Ramos (cell line): ENCODE measurements around the gene CRHR1.

Source experiments
- in situ Hi-C: fragments of 300-500 bp; cut with MboI; formaldehyde crosslinking; loops from one replicate; pipeline ENCODE4 v1.14.3; 2022; ENCODE audit warnings: low sequenced_read_pairs; ENCODE audit not compliant: unreplicated experiment

Gene CRHR1

GRCh38 chr17:45839442-45839841 is 55.3 kb downstream of the CRHR1 start:
- in situ Hi-C loops: loop anchor here (25.0 kb wide), 1 partner anchor 427 kb away; no protein-coding TSS in a partner anchor

DNA sequence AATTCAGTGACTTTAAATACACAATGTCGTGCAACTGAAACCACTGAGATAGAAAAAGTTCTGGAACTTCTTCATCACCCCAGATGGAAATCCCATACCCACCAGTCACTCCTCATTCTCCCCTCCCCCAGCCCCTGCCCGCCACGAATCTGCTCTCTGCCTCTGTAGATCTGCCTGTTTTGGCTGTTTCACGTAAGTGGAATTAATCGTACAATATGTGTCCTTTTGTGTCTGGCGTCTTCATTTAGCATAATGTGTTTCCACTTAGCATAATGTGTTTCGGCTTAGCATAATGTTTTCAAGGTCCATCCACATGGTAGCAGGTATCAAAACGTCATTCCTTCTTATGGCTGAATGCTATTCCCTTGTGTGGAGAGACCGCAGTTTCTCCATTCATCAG is 57.1 kb downstream of the CRHR1 start:
- in situ Hi-C loops: loop anchor here (25.0 kb wide), 1 partner anchor 429 kb away; no protein-coding TSS in a partner anchor

- in situ Hi-C loops: loop anchor here (25.0 kb wide), 1 partner anchor 430 kb away; no protein-coding TSS in a partner anchor
Measured at GRCh38 chr17:45841883-45842525, 57.9 kb downstream of the CRHR1 start.

GRCh38 chr17:45843722-45844121 is 59.6 kb downstream of the CRHR1 start:
- in situ Hi-C loops: loop anchor here (25.0 kb wide), 1 partner anchor 431 kb away; no protein-coding TSS in a partner anchor

DNA sequence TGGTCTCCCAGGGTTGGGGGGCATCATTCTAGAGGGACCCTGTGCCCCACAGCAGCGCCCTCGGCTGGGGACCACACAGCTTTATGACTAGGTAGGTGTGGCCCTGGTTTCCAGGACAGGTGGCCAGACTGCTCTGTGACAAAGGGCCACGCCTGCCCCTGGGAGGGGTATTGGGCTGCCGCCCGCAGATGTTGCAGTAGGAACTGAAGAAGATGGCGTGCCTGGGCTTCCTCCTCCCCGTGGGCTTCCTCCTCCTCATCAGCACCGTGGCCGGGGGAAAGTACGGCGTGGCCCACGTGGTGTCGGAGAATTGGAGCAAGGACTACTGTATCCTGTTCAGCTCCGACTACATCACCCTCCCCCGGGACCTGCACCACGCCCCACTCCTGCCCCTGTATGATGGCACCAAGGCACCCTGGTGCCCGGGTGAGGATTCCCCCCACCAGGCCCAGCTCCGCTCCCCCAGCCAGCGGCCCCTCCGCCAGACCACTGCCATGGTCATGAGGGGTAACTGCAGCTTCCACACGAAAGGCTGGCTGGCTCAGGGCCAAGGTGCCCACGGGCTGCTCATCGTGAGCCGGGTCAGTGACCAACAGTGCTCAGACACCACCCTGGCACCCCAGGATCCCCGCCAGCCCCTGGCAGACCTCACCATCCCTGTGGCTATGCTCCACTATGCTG is 60.7 kb downstream of the CRHR1 start, which contains the start of gene SPPL2C:
TSS of gene SPPL2C (plus strand) at position 187 of the 681 bp plus-strand sequence. CDS start at position 213, 26 bp downstream.
- in situ Hi-C loops: loop anchor here (25.0 kb wide), 1 partner anchor 433 kb away; no protein-coding TSS in a partner anchor

DNA sequence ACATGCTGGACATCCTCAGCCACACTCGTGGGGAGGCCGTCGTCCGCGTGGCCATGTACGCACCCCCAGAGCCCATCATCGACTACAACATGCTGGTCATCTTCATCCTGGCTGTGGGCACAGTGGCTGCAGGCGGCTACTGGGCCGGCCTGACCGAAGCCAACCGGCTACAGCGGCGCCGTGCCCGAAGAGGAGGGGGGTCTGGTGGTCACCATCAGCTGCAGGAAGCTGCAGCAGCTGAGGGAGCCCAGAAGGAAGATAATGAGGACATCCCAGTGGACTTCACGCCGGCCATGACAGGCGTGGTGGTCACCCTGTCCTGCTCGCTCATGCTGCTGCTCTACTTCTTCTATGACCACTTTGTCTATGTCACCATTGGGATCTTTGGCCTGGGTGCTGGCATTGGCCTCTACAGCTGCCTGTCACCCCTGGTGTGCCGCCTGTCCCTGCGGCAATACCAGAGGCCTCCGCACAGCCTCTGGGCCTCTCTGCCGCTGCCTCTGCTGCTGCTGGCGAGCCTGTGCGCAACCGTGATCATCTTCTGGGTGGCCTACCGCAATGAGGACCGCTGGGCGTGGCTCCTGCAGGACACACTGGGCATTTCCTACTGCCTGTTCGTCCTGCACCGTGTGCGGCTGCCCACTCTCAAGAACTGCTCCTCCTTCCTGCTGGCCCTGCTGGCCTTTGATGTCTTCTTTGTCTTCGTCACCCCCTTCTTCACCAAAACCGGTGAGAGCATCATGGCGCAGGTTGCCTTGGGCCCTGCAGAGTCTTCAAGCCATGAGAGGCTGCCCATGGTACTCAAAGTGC is 61.5 kb downstream of the CRHR1 start:
- in situ Hi-C loops: loop anchor here (25.0 kb wide), 1 partner anchor 433 kb away; no protein-coding TSS in a partner anchor

GRCh38 chr17:45846223-45846622 is 62.1 kb downstream of the CRHR1 start:
- in situ Hi-C loops: loop anchor here (25.0 kb wide), 1 partner anchor 434 kb away; no protein-coding TSS in a partner anchor

- in situ Hi-C loops: loop anchor here (25.0 kb wide), 1 partner anchor 434 kb away; no protein-coding TSS in a partner anchor
Measured at GRCh38 chr17:45846646-45847045, 62.5 kb downstream of the CRHR1 start.

DNA sequence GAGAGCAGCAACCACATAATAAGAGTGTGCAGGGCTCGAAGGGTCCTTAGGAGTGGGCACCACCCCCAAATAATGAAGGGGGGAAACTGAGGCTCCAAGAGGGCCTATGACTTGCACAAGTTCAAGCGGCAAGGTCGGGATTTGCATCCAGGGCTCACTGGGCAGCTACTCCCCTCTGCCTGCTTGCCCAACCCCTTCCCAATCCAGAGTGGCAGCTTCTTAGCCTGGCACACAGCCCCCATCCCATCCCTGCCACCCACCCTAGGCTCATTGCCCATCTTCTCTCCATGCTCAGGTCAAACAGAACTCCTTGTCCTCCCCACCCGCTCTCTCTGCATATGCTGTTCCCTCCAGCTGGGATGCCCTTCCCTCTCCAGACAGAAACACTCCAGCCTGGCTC is 63.0 kb downstream of the CRHR1 start:
- in situ Hi-C loops: loop anchor here (25.0 kb wide), 1 partner anchor 435 kb away; no protein-coding TSS in a partner anchor

DNA sequence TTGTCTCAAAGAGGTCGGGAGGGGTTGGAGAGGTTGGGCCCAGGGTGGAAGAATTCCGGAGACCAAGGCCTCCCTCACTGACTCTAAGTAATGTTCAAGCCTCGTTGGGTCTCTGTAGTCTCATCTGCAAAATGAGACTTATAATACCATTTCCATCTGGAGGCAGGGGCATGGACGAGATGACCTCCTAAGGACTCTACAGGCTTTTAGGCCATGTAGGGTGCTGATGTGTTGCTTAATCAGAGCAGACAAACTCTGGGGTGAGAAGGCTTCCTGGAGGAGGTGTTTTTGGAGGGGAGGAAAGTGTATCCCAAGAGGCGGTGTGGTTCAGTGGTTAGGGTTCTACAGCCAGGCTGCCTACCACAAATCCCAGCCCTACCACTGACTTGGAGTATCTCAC is 63.6 kb downstream of the CRHR1 start:
- in situ Hi-C loops: loop anchor here (25.0 kb wide), 1 partner anchor 435 kb away; no protein-coding TSS in a partner anchor

DNA sequence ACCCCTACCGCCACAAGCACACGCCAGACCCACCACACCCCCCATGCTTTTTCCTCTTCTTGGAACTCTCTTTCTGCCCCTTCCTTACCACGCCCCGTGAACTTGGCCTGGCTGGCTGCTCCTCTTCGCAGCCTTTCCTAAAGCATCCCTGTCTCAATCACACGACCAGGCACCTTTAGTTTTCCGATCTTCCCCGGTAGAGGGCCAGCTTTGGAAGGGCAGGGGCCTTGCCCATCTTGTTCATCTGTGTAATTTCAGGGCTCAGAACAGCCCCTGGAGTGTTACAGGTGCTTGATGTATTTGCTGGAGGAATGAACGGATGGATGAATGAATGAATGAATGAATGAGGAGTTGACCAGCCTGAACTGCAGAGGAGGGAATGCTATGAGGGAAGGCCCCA is 64.3 kb downstream of the CRHR1 start:
- in situ Hi-C loops: loop anchor here (25.0 kb wide), 1 partner anchor 436 kb away; no protein-coding TSS in a partner anchor

- in situ Hi-C loops: loop anchor here (25.0 kb wide), 1 partner anchor 437 kb away; no protein-coding TSS in a partner anchor
Measured at GRCh38 chr17:45848868-45849535, 64.9 kb downstream of the CRHR1 start.

GRCh38 chr17:45849536-45849990 is 65.4 kb downstream of the CRHR1 start:
- in situ Hi-C loops: loop anchor here (25.0 kb wide), 1 partner anchor 437 kb away; no protein-coding TSS in a partner anchor

- in situ Hi-C loops: no loop called here
Measured at GRCh38 chr17:45850011-45850410, 65.9 kb downstream of the CRHR1 start.

DNA sequence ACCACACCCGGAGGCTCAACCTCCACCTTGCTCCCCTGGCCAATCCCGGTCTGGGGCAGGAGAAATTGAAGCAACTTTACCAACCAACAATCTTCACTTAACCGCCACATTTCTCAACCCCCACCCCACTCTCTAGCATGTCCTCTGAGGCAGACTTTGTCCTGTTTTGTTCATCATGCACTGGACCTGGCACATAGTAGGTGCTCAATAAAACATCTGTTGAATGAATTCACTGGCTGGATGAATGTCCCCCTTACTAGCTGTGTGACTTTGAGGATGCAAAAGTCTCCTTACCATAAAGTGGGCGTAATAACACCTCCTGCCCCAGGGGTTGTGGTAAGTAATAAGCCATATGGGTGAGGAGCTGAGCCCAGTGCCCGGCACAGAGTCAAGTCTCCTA is 66.3 kb downstream of the CRHR1 start:
- in situ Hi-C loops: no loop called here

- in situ Hi-C loops: no loop called here
Measured at GRCh38 chr17:45851022-45851421, 66.9 kb downstream of the CRHR1 start.

DNA sequence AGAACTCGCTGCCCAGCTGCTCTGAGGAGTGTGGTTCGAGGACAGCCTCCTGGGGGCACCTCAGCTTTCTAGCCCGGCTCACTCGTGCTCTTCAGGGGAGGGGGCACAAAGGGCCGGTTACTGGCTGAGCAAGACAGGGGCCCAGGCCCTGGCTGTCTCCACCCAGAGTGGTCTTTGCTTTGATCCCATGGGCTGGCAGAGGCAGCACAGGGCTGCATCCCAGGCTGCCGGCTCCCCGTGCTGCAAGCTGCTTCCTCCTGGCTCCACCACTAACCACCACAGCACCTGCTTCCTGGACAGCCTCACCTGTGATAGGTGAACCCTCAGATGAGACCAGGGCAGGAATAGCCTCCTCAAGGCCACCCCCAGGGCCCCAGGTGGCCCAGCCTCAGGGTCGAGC is 67.3 kb downstream of the CRHR1 start:
- in situ Hi-C loops: no loop called here

DNA sequence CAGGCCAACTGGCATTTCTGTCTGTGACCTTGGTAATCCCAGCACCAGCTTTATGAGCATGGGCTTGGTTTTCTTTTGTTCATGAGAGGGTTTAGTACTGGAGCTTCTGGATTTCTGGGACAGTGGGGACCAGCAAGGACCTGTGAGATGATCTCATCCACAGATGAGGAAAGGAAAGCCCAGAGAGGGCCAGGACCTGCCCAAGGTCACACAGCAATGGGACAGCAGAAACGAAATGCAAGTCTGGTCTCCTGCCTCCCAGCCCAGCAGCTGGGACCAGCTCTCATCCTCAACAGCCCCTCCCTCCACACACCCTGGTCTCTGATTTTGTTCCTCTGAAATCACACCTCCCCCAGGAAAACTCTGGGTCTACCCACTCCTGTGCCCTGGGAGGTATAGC is 67.8 kb downstream of the CRHR1 start:
- in situ Hi-C loops: no loop called here

- in situ Hi-C loops: no loop called here
Measured at GRCh38 chr17:45852535-45853297, 68.6 kb downstream of the CRHR1 start.
